BLaER1 treated with 17β-estradiol and CSF1 and Interleukin-3, amounts not matched to agents 10 nM and 100 nM (cell line): ENCODE results near the gene BRF1.

Experiments
- H3K27ac ChIP-seq, 11 experiments: shearing (Covaris generic); formaldehyde crosslinking; 2 replicates each; pipeline ENCODE4 v1.8.1; 2022
- H3K27me3 ChIP-seq, 11 experiments: shearing (Covaris generic); formaldehyde crosslinking; 2 replicates each; pipeline ENCODE4 v1.8.1; 2022
- H3K36me3 ChIP-seq, 11 experiments: shearing (Covaris generic); formaldehyde crosslinking; 2 replicates each; pipeline ENCODE4 v1.8.1; 2022
- H3K4me1 ChIP-seq, 10 experiments: shearing (Covaris generic); formaldehyde crosslinking; 2 replicates each; pipeline ENCODE4 v1.8.1; 2022
- H3K4me2 ChIP-seq, 11 experiments: shearing (Covaris generic); formaldehyde crosslinking; 2 replicates each; pipeline ENCODE4 v1.8.1; 2022
- H3K4me3 ChIP-seq, 10 experiments: shearing (Covaris generic); formaldehyde crosslinking; 2 replicates each; pipeline ENCODE4 v1.8.1; 2022
- H3K9ac ChIP-seq, 11 experiments: shearing (Covaris generic); formaldehyde crosslinking; 2 replicates each; pipeline ENCODE4 v1.8.1; 2022
- H3K9me3 ChIP-seq, 11 experiments: shearing (Covaris generic); formaldehyde crosslinking; replicated peaks in 1 of 11; 2 replicates each; pipeline ENCODE4 v1.8.1; 2022
- H4K20me1 ChIP-seq, 11 experiments: shearing (Covaris generic); formaldehyde crosslinking; 2 replicates each; pipeline ENCODE4 v1.8.1; 2022
- Cebpa-rat ChIP-seq, 11 experiments: shearing (Covaris generic); IDR thresholded peaks; 2 replicates each; pipeline ENCODE4 v1.8.1; 2022

The BRF1 gene

DNA sequence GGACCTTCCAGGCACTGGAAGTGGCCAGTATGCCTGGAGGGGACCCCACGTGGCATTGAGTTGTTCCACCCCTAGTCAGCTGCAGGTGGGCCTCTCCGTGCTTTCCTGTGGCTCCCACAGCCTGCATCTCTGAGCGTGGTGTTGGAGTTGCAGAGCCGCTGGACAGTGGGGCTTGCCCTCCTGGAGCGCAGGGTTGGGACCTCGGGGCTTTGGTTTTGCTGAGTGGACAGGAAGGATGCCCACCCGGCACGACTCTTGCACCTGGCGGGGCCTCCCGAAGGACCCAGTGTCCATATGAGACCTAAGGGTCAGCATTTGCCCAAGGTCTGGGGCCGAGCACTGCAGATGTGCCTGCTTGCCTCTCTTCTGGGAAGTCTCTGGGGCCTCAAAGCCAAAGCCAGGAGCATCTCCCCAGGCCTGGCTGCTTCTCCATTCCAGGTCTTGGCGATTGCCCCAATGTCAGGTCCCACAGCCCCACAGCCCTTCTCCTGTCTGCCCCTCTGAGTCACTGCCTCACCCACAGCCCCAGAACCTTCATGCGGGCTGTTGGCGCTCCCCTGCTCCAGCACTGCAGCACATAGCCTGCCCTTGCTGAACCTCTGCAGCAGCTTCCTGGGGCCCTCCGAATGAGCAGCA is 15.3 kb upstream of the BRF1 start:
- Histone ChIP-seq H3K4me2 (peak overlapping the region; percentile 90 to 100 (median 99)), H3K4me3 (peak overlapping the region; percentile 71 to 84 (median 76)), H3K27ac (no peak overlapping the region), H3K9me3 (no peaks in the 10 kb centered on the region), H3K27me3 (no peaks in the 10 kb centered on the region), H3K4me1 (peaks cover 41 to 60% (median 56%) of the 10 kb centered on the region in 10 experiments), H3K36me3 (peaks cover 0 to 8% (median 0%) of the 10 kb centered on the region in 11 experiments; a peak in 2 of 22 replicates), H4K20me1 (peaks cover 34 to 53% (median 41%) of the 10 kb centered on the region in 11 experiments; a peak in 21 of 22 replicates), H3K9ac (peak overlapping the region in 10 of 11 experiments; percentile 72 to 84 (median 80); a peak in 18 of 22 replicates)
- TF ChIP-seq Cebpa-rat (IDR thresholded peaks at IDR 0.05) = no peak

DNA sequence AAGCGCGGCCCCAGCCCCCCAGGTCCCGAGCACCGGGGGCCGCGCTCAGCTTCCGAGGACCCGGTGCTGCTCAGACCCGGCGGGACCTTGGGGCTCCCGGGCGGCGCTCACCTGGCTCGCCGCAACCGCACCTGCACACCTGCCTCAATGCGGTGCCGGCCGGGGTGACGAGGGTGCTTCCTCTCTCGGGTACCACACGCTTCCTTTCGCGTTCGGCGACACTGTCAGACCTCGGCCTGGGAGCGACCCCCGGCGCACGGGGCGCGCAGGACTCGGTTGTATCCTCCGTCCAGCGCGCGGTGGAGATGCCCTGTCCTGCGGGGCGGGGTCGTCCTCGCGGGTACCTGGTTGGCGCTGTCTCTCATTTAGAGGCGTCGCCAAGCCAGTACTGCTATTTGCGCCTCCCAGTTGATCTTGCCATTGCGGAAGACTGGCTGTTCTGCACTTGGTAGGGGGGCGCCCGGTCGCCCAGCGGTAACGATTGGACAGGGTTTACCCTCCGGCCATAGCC is 14.5 kb upstream of the BRF1 start:
- peaks cover 30 to 45% (median 33%) of the 10 kb centered on the region in 11 experiments; a peak in 21 of 22 replicates for H4K20me1 ChIP-seq
- peak overlapping the region; percentile 69 to 84 (median 80) for H3K9ac ChIP-seq
- H3K9me3 ChIP-seq = no peaks in the 10 kb centered on the region
- peak overlapping the region; percentile 7 to 72 (median 60); a peak in 12 of 22 replicates for H3K27ac ChIP-seq
- peaks cover 41 to 60% (median 56%) of the 10 kb centered on the region in 10 experiments for H3K4me1 ChIP-seq
- H3K36me3 ChIP-seq = peaks cover 0 to 3% (median 0%) of the 10 kb centered on the region in 11 experiments; a peak in 1 of 22 replicates
- H3K4me2 ChIP-seq = peak overlapping the region; percentile 90 to 100 (median 99)
- peak overlapping the region; percentile 71 to 84 (median 76) for H3K4me3 ChIP-seq
- no peaks in the 10 kb centered on the region for H3K27me3 ChIP-seq
- no peak for TF ChIP-seq Cebpa-rat (IDR thresholded peaks at IDR 0.05)

DNA sequence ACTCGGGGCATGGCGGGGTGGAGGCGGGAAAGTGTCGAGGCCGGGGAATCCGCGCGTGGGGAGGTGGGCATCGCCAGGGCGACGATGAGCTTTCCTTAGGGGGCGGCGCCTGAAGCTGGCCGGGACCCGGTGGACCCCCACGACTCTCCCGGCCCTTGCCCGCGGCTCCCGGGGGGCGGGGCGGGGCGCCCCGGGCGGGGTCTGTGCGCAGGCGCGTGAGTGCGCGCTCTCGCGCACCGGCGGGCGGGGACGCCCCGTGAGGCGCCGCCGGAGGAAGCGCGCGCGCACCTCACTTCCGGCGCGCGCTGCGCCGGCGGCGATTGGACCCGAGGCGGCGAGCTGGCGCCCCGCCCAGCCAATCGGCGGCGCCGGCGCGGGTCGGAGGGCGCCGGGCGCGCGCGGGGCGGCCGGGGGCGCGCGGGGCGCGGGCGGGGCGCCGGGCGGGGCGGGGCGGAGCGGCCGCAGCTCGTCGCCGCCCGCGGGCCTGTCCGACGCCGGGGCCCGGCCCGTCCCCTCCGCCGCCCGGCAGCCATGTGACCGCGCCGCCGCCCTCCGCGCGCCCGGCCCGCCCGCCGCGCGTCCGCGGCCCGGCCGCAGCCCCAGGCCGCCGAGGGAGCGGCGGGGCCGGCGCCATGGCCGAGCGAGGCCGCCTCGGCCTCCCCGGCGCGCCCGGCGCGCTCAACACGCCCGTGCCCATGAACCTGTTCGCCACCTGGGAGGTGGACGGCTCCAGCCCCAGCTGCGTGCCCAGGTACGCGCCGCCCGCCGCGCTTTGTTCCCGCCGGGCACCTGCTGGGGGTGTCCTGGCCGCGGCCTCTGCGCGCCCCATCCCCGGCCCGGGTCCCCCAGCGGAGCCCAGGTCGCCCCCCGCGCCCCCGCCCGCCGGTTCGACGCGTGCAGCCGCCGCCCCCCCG is 13.7 kb upstream of the BRF1 start, which contains the start of gene PACS2:
Gene PACS2, plus strand, starts transcription at position 462 of the 914 bp plus-strand sequence. Its CDS starts 171 bp downstream, at position 633.
- TF ChIP-seq Cebpa-rat (IDR thresholded peaks at IDR 0.05) = no peak
- H3K27ac ChIP-seq = peak within 1 kb of the TSS; percentile 55 to 82 (median 70)
- H4K20me1 ChIP-seq = peaks cover 30 to 38% (median 32%) of the 10 kb centered on the region in 11 experiments; a peak in 21 of 22 replicates
- H3K9me3 ChIP-seq = no peaks in the 10 kb centered on the region
- H3K4me2 ChIP-seq = peak within 1 kb of the TSS; percentile 94 to 100 (median 99)
- H3K4me1 ChIP-seq = peaks cover 41 to 60% (median 56%) of the 10 kb centered on the region in 10 experiments
- no peaks in the 10 kb centered on the region for H3K36me3 ChIP-seq
- H3K27me3 ChIP-seq = no peaks in the 10 kb centered on the region
- H3K9ac ChIP-seq = peak within 1 kb of the TSS; percentile 69 to 84 (median 80)
- H3K4me3 ChIP-seq = peak within 1 kb of the TSS; percentile 71 to 84 (median 76)

DNA sequence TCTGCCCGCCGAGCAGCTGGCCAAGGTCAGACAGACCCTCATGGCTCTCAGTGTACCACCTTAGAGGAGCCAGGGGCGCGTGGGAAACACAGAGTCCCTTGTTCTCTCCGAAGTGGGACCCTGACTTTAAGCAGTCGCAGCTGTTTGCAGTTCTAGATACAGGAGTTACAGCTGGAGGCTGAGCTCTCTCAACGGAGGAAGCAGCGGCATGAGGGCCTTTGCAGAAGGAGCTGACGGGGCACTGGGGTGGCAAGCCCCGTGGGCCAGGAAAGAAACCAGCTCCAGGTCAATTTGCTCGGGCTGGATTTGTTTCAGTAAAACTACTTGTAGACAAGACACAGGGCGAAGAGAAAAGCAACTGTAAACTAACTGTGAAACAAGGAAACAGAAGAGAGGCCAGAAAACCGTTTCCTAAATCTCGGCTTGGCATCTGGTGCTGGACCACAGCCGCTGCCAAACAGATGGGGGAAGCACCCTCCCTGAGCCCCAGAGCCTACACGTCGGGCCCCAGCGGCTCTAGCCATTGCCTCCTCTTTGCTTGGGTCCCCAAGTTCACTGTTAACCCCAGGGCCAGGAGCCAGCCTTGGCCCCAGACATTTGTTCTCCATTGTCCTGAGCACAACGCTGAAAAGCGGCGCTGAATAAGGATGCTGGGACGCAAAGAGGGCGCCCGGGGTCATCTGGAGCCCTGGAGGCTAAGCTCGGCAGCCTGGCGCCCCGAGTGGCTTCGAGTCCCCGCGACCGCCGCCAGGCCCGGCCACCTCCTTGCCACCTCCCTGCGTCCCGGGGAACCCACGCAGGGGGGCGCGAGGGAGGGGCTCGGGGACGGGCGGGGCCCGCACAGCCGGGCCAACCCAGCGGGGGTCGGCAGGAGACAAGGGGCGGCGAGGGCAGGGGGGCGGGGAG is 12.8 kb upstream of the BRF1 start:
- H3K36me3 ChIP-seq = no peaks in the 10 kb centered on the region
- H3K4me3 ChIP-seq = peak overlapping the region; percentile 43 to 84 (median 74)
- peaks cover 41 to 60% (median 56%) of the 10 kb centered on the region in 10 experiments for H3K4me1 ChIP-seq
- H3K9ac ChIP-seq = peak overlapping the region; percentile 64 to 79 (median 75)
- H3K27ac ChIP-seq = peak overlapping the region; percentile 42 to 82 (median 70); a peak in 21 of 22 replicates
- H4K20me1 ChIP-seq = peaks cover 26 to 34% (median 30%) of the 10 kb centered on the region in 11 experiments; a peak in 21 of 22 replicates
- no peaks in the 10 kb centered on the region for H3K9me3 ChIP-seq
- peak overlapping the region; percentile 82 to 96 (median 91) for H3K4me2 ChIP-seq
- H3K27me3 ChIP-seq = no peaks in the 10 kb centered on the region
- TF ChIP-seq Cebpa-rat (IDR thresholded peaks at IDR 0.05) = no peak

DNA sequence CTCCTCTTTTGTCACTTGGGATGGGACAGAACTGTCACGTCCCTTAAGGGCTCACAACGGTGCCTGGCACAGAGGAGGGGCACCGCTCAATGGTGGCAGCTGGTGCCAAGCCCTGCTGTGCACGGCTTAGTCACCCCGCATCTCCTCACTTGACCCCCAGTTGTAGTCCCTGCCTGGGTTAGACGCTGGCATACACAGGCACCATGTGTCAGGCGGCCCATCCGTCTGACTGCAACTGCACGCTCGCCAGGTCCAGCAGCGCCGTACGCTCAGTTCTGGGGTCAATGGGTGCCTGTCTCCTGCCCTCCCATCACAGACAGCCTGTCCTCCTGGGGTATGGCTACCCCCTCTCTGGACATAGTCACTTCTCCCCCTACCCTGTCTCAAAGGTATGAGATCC is 12.2 kb upstream of the BRF1 start:
- H3K9ac ChIP-seq = peak overlapping the region; percentile 64 to 79 (median 75); a peak in 20 of 22 replicates
- TF ChIP-seq Cebpa-rat (IDR thresholded peaks at IDR 0.05) = no peak
- peak overlapping the region; percentile 82 to 96 (median 91) for H3K4me2 ChIP-seq

DNA sequence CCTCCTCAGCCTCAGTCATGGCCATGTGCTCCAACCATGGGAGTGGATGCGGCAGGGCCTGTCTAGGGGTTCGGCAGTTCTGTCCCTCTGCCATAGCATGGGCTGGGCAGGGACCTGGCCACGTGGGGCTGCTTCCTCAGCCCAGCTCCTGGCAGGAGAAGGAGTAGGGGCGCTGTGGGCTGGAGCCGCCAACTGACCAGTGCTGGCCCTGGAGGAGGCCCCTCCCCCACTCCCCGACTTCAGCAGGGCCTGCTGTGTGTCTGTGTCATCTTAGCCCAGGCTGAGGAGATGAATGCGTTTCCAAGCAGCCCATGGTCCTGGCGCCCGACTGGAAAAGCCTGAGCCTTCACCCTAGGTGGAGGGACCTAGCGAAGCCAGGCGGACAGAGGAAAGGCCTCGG is 11.0 kb upstream of the BRF1 start:
- Histone ChIP-seq H3K36me3 (no peaks in the 10 kb centered on the region), H3K9me3 (peaks cover 0 to 4% (median 0%) of the 10 kb centered on the region in 11 experiments; a peak in 1 of 22 replicates), H3K9ac (peak overlapping the region in 2 of 11 experiments; percentile 16 to 41; a peak in 1 of 22 replicates), H3K4me1 (peaks cover 27 to 46% (median 42%) of the 10 kb centered on the region in 10 experiments), H3K27ac (0 out of 22 replicates have a peak overlapping the region, but pooled peaks of 1 of the 11 experiments have one; percentile 13), H3K4me2 (peak overlapping the region in 7 of 11 experiments; percentile 90 to 96 (median 94); a peak in 9 of 22 replicates), H3K27me3 (no peaks in the 10 kb centered on the region), H3K4me3 (no peak overlapping the region), H4K20me1 (peaks cover 12 to 18% (median 16%) of the 10 kb centered on the region in 11 experiments; a peak in 21 of 22 replicates)
- no peak for TF ChIP-seq Cebpa-rat (IDR thresholded peaks at IDR 0.05)

More for the DNA sequence above, 12.2 kb upstream of the BRF1 start:
- Histone ChIP-seq H3K27ac (peak overlapping the region; percentile 42 to 82 (median 70); a peak in 21 of 22 replicates), H3K4me1 (peaks cover 38 to 57% (median 53%) of the 10 kb centered on the region in 10 experiments), H4K20me1 (peaks cover 23 to 29% (median 27%) of the 10 kb centered on the region in 11 experiments; a peak in 21 of 22 replicates), H3K36me3 (no peaks in the 10 kb centered on the region), H3K4me3 (peak overlapping the region in 2 of 10 experiments; percentile 55 to 84; a peak in 1 of 20 replicates), H3K9me3 (no peaks in the 10 kb centered on the region), H3K27me3 (no peaks in the 10 kb centered on the region)

DNA sequence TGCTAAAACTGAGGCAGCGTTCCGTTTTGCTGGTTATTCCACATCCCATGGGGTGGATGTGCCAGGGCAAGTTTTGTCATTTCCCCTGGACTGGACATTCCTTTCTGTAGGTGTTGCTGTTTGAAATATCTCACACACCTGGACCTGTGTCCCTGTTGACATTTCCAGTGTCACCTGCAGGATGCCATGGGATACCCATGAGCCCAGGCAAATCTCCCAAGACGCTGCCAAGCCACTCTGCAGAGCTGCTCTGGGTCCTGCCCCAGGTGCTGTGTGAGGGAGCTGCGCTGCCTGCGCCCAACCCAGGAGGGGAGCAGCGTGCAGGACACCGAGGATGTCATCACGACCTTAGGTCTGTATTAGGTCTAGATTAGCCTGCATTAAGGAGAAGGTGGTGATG is 8.6 kb upstream of the BRF1 start:
- Histone ChIP-seq H3K9me3 (peaks cover 0 to 4% (median 0%) of the 10 kb centered on the region in 11 experiments; a peak in 1 of 22 replicates), H3K27me3 (no peaks in the 10 kb centered on the region), H3K36me3 (no peaks in the 10 kb centered on the region), H3K9ac (no peak overlapping the region), H3K4me1 (peaks cover 27 to 45% (median 41%) of the 10 kb centered on the region in 10 experiments), H4K20me1 (no peaks in the 10 kb centered on the region), H3K27ac (no peak overlapping the region), H3K4me3 (no peak overlapping the region), H3K4me2 (no peak overlapping the region)
- TF ChIP-seq Cebpa-rat (IDR thresholded peaks at IDR 0.05) = no peak
